ENCODE measurements around the gene EPGN.

- TF ChIP-seq RFX5 (IDR thresholded peaks at IDR 0.05) (no peak), CTCF (IDR thresholded peaks at IDR 0.05) (no peak), SMC3 (IDR thresholded peaks at IDR 0.05) (no peak), RNF2 (IDR thresholded peaks at IDR 0.05; ENCODE audit: borderline replicate concordance, low read depth) (no peak), POLR2A (IDR thresholded peaks at IDR 0.05; ENCODE audit: low read length) (no peak), MAX (IDR thresholded peaks at IDR 0.05) (no peak), EP300 (IDR thresholded peaks at IDR 0.05) (no peak), POLR2AphosphoS2 (conservative IDR thresholded peaks at IDR 0.05; ENCODE audit: low read length) (no peak), RAD21 (conservative IDR thresholded peaks at IDR 0.05 in 1 of 2, IDR thresholded peaks at IDR 0.05 in 1 of 2) (no peak), ESRRA (IDR thresholded peaks at IDR 0.05; ENCODE audit: borderline replicate concordance, low read length) (no peak)
- TF ChIP-seq, protein P1, sequence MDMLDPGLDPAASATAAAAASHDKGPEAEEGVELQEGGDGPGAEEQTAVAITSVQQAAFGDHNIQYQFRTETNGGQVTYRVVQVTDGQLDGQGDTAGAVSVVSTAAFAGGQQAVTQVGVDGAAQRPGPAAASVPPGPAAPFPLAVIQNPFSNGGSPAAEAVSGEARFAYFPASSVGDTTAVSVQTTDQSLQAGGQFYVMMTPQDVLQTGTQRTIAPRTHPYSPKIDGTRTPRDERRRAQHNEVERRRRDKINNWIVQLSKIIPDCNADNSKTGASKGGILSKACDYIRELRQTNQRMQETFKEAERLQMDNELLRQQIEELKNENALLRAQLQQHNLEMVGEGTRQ (IDR thresholded peaks at IDR 0.05): no peak
- TF ChIP-seq, protein P2, sequence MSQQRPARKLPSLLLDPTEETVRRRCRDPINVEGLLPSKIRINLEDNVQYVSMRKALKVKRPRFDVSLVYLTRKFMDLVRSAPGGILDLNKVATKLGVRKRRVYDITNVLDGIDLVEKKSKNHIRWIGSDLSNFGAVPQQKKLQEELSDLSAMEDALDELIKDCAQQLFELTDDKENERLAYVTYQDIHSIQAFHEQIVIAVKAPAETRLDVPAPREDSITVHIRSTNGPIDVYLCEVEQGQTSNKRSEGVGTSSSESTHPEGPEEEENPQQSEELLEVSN (IDR thresholded peaks at IDR 0.05; ENCODE audit: borderline replicate concordance, low read depth): no peak
These were observed 21.0 kb downstream of the EPGN start for GRCh38 chr4:74329307-74329706.
